ENCODE data around the gene FAM83F. TPM values are rescaled to one million over a fixed set of nuclear protein-coding genes. Genes with fewer than 3 reads are reported as not detected.

The FAM83F gene
- total and polyA plus RNA-seq, 10 of the 15 experiments (the other 5 are each of a cell fraction or from before 2014, with no cell fraction given): 0.01 to 0.05 (median 0.01) TPM; not detected in 7

GRCh38 chr22:40024201-40025061, 29.7 kb downstream of the FAM83F start (continued):
- TF ChIP-seq ZNF687 (IDR thresholded peaks at IDR 0.05) (no peak), RB1 (IDR thresholded peaks at IDR 0.05; ENCODE audit: borderline replicate concordance) (peak; percentile 35; the same call in 1 of the 2 replicates), JUND (IDR thresholded peaks at IDR 0.05; ENCODE audit: low read depth, low read length) (no peak), ZBED1 (IDR thresholded peaks at IDR 0.05; ENCODE audit: borderline replicate concordance) (no peak), MYB (IDR thresholded peaks at IDR 0.05; ENCODE audit: borderline replicate concordance, low read depth, low read length) (no peak), ZNF622 (IDR thresholded peaks at IDR 0.05) (no peak), MAX (IDR thresholded peaks at IDR 0.05; ENCODE audit: low read depth, low read length) (no peak), RAD21 (IDR thresholded peaks at IDR 0.05; ENCODE audit: insufficient read depth, low read depth, low read length) (peak; percentile 95), MEF2A (IDR thresholded peaks at IDR 0.05; ENCODE audit: insufficient read depth, low read depth, low read length) (no peak), FOXM1 (IDR thresholded peaks at IDR 0.05; ENCODE audit: low read depth, low read length) (no peak), KDM1A (IDR thresholded peaks at IDR 0.05; ENCODE audit: borderline replicate concordance) (no peak), BHLHE40 (IDR thresholded peaks at IDR 0.05; ENCODE audit: borderline replicate concordance in 1 of 2, low read depth in 2 of 2, low read length in 1 of 2) (0 out of 4 replicates have a peak, but pooled peaks of 1 of the 2 experiments have one; percentile 28), FOS (IDR thresholded peaks at IDR 0.05; ENCODE audit: borderline replicate concordance, extremely low read depth, insufficient read length) (no peak), CTCF (IDR thresholded peaks at IDR 0.05 in 2 of 3, conservative IDR thresholded peaks at IDR 0.05 in 1 of 3; ENCODE audit: control insufficient read depth in 2 of 3, extremely low read depth in 1 of 3, insufficient read depth in 1 of 3, low read depth in 3 of 3, low read length in 3 of 3) (peak; percentile 90 to 97 (median 92); a peak in 5 of 6 replicates), SREBF2 (IDR thresholded peaks at IDR 0.05; ENCODE audit: low read length) (no peak), YY1 (IDR thresholded peaks at IDR 0.05; ENCODE audit: low read depth, low read length) (0 out of 2 replicates have a peak, but pooled peaks have one; percentile 60), POLR2A (IDR thresholded peaks at IDR 0.05; ENCODE audit: low read depth, low read length) (no peak), RELB (IDR thresholded peaks at IDR 0.05; ENCODE audit: low read depth) (0 out of 2 replicates have a peak, but pooled peaks have one; percentile 28), NFXL1 (IDR thresholded peaks at IDR 0.05; ENCODE audit: borderline replicate concordance) (no peak), PAX8 (IDR thresholded peaks at IDR 0.05) (no peak), ZNF384 (IDR thresholded peaks at IDR 0.05; ENCODE audit: borderline replicate concordance, low read depth, low read length) (0 out of 2 replicates have a peak, but pooled peaks have one; percentile 23)

Measured in GM12878 (cell line).